ENCODE results near the gene PDE4D.

GRCh38 chr5:59340637-59341036 lies 552.9 kb downstream of the PDE4D start:
- no peak for TF ChIP-seq CTCF (optimal IDR thresholded peaks at IDR 0.05 in 1 of 3, IDR thresholded peaks at IDR 0.05 in 1 of 3, conservative IDR thresholded peaks at IDR 0.05 in 1 of 3; ENCODE audit: extremely low read depth in 1 of 3, insufficient read depth in 2 of 3, low read length in 3 of 3)
- no peak for TF ChIP-seq EZH2 (IDR thresholded peaks at IDR 0.05; ENCODE audit: low read length)
